DMS53 treated with DMSO at 0.1 percent for 48 hours (cell line): Measurements from ENCODE around the gene HOXD11.
A peak's percentile ranks its signal among the peaks of the same experiment; 100 is the strongest.

Experiments used
- DNase-seq: peaks from one replicate; lab custom pipeline; 2025; ENCODE audit not compliant: unreplicated experiment; lab: John Stamatoyannopoulos, UW

The HOXD11 gene

DNA sequence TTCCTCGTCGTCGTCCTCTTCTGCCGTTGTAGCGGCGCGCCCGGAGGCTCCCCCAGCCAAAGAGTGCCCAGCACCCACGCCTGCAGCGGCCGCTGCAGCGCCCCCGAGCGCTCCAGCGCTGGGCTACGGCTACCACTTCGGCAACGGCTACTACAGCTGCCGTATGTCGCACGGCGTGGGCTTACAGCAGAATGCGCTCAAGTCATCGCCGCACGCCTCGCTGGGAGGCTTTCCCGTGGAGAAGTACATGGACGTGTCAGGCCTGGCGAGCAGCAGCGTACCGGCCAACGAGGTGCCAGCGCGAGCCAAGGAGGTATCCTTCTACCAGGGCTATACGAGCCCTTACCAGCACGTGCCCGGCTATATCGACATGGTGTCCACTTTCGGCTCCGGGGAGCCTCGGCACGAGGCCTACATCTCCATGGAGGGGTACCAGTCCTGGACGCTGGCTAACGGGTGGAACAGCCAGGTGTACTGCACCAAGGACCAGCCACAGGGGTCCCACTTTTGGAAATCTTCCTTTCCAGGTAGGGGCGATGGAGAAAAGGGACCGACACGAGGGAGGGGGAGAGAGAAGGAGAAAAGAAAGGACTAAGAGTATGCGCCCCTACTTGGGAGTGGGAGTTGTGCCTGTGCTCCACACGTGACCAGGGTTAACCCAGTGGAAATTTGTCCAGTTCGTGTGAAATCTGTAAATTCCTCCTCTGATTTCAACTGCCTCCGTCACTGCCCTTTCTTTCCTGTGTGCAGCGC, 13.8 kb upstream of the HOXD11 start:
- peak; percentile 44 for DNase-seq

DNA sequence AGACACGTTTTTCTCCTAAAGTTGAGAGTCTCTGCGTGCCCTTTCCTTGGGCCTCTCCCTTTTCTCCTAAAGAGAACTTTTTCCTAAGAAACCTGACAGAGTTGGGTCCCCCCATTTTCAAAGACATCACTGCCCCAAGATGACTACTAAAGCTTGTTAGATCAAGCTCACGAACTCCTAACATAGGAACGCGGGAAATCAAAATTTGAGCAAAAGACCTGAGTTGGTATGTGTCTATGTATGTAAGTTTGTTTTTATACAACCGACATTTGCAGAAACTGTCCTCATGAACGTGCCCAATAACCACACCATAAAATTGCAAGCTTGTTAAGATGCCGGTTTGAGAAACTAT, 13.2 kb upstream of the HOXD11 start:
- DNase-seq, result no peak

- no peak for DNase-seq
Measured at GRCh38 chr2:176094349-176094748, 12.7 kb upstream of the HOXD11 start.

DNA sequence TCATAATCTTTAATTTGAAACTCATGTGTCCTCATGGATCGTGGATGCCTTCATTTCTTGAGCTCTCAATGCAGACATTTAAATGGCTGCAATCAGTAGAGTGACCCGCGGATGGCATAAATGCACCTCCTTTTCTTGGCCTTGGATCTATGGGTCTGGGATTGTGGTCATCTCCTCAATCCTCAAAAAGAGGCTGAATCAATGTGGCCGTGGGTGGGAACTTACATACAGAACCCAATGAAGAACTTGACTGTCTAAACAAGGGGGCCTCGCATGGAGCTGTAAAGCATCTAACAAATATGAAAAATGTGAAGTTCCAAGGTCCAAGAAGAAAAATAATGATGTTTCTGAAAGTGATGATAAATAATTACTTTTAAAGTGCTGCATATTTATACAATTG, 11.7 kb upstream of the HOXD11 start:
- DNase-seq, result no peak

DNA sequence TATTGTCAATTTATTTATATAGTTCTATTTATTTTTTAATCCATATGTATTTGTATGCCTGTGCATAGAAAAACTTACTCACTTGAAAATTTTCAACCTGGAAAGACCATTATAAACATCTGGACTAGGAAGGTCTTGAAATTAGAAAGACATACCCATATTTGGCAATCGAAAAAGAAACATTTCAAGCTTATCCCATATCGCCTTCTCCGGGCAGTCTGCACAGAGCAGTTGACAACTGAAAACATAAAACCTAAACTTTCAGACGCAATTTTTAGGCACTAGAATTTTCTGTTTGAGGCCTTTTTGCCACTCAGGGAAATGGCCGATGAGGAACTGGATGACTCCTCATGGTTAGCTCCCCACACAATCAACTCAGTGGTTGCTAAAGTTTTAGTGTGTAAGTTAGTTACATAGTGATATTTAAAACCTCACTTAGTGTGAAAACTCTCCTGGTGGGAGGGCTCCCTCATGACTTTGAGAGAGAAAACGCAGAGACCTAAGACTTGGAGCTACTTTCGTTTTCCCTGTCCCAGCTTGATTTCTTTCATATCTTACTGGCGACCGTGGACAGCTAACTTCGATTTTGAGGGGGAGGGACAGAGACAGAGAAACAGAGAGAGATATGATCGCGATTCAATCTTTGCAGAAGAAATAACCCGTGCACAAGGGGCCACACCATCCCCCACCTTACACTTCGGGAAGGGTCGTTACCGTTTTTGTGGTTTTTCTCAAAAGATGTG, 10.7 kb upstream of the HOXD11 start:
- peak; percentile 34 for DNase-seq

DNA sequence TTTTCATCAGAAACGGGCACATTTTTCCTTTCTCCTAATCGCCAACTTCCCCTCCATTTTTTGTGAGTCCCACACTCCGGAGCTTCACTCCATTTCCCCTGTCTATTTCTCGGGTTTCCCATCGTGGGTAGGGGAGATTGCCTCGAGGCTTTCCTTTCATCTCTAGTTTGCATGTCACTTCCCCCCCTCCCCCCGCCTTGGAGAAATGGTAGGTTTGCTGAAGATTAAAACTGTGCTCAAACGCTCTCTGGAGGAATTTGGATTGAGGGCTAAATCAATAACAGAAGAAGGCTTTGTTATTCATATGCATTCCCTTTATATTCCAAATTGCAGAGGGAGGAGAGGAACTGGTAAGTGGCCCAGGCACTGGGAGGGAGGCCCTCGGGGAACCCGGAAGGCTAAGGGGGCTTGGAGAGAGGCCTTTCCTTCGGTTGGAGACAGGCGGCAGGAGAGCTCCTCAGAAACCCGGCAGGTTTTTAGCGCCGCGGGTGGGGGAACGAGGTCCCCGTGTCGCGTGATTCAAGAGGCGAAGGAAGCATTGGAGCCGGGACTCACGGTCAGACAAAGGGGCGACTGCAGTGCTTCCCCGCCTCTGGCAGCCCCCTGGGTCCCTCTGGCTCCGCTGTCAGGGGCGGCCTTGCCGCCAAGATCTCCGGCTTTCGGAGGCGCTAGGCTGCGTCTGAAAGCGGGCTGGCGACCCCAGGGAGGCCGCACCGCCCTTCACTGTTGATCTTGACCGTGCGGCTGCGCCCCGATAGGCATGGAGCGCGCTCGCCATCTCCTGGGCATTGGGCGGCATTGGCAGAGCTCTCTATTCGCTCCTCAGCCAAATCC, 9.9 kb upstream of the HOXD11 start:
- peak; percentile 84 for DNase-seq

- peak; percentile 80 for DNase-seq
Measured at GRCh38 chr2:176097820-176098365, 9.2 kb upstream of the HOXD11 start.

DNA sequence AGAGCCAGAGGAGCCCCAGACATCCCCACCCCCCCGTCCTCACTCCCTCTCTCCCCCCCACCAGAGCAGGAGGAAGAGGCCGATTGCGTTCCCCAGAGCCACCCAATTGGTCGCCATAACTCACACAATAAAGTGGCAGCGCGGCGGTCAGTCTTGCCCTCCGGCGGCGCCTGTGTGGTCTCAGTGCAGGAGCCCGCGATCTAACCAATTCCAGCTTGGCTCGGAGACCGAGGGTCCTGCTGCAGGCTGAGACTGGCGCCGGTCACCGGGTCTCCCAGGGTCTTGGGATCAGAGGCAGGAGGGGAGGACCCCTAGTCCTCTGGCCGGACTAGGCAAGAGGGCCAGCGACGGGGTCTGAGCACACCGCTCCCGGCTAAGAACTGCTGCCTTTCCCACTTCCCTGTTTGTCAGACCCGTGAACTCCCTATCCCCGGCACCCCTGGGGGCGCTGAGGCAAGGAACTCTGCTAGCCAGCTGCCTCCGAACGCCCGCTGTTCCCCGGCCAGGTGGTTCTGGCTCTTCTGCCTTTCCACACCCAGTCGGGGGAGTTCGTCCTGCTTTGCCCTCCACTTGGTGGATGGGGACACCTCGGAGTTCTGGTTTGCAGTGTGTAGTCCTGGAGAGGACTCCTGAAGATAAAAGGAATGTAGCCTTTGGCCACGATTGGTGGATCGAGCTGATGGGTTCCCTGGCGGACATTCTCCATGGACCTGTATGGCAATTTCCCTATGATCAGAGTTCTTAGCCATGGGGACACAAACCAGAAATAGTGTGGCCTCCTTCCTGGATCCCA, 8.5 kb upstream of the HOXD11 start:
- no peak for DNase-seq

DNA sequence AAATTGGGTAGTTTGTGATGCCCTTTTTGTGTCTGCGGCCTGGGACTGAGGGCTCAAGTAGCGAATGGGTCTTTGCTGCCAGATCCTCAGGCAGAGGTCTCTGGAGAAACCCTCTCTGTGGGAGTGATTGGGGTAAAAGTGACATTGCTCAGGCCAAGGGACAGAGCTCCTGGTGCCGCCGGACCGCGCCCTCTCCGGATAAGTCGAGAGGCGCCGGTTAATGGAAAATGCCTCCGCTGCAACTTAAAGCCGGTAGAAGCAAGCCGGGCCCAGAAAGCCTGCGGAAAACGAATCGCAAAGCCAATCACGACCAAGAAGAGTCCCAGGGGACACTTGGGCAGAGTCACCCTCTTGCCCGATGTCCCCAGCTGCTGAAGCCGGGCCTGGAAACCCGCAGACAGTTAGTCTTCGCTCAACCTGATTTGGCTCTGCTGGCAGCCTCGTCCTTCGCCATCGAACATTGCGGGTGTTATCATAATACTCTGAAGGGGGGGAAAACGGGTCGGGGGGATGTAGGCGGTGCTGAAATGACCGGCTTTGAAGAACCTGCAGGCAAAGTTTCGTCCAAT, 7.8 kb upstream of the HOXD11 start:
- no peak for DNase-seq

DNA sequence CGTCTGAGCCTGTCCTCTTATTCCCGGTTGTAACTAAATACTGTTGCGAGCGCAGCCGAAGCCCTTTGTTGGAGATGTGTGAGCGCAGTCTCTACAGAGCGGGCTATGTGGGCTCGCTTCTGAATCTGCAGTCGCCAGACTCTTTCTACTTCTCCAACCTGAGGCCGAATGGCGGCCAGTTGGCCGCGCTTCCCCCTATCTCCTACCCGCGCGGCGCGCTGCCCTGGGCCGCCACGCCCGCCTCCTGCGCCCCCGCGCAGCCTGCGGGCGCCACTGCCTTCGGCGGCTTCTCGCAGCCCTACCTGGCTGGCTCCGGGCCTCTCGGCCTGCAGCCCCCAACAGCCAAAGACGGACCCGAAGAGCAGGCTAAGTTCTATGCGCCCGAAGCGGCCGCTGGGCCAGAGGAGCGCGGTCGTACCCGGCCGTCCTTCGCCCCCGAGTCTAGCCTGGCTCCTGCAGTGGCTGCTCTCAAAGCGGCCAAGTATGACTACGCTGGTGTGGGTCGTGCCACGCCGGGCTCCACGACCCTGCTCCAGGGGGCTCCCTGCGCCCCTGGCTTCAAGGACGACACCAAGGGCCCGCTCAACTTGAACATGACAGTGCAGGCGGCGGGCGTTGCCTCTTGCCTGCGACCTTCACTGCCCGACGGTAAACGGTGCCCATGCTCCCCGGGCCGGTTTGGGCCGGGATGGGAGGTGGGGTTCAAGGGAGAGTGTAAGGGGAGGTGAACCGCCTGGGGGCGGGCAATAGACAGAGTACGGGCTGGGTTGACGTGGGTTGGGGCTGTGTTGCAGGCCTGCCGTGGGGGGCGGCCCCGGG, 7.1 kb upstream of the HOXD11 start, which contains the start of gene HOXD12:
TSS of gene HOXD12 (plus strand) at position 68 of the 819 bp plus-strand sequence. CDS start at position 75, 7 bp downstream.
- DNase-seq, result no peak

- no peak for DNase-seq
Measured at GRCh38 chr2:176100547-176101140, 6.4 kb upstream of the HOXD11 start.

GRCh38 chr2:176101216-176101830, 5.8 kb upstream of the HOXD11 start:
- DNase-seq, result no peak

DNA sequence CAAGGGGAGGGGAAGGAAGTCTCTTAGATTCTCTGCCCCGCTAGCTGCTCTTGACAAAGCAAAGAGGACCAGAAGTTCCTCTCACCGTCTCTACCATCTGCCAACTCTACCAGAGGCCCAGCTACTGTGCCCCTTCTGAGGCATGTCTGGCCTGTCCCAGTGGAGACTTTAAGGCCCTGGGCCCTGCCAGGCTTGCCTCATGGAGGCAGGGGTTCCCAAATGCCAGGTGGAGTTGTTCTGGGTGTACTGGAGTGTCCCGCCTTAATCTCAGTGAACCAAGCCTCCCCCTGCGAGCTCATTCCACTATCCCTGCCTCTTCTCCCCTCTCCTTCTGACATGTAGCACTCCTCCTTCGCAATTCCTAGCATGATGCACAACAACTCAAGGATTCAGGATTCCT, 5.2 kb upstream of the HOXD11 start:
- no peak for DNase-seq

GRCh38 chr2:176102309-176102866, 4.7 kb upstream of the HOXD11 start:
- DNase-seq, result no peak

GRCh38 chr2:176103194-176103593, 3.9 kb upstream of the HOXD11 start:
- no peak for DNase-seq

GRCh38 chr2:176103742-176104315, 3.3 kb upstream of the HOXD11 start:
- DNase-seq, result no peak

- no peak for DNase-seq
Measured at GRCh38 chr2:176104316-176105077, 2.6 kb upstream of the HOXD11 start.
